ENCODE results near the gene MAPKAP1. TPM values are rescaled to one million over a fixed set of nuclear protein-coding genes. Genes with fewer than 3 reads are reported as not detected.

Gene MAPKAP1
- total and polyA plus RNA-seq, 2 experiments from 2014 or later = 68.4 to 98.5 TPM

DNA sequence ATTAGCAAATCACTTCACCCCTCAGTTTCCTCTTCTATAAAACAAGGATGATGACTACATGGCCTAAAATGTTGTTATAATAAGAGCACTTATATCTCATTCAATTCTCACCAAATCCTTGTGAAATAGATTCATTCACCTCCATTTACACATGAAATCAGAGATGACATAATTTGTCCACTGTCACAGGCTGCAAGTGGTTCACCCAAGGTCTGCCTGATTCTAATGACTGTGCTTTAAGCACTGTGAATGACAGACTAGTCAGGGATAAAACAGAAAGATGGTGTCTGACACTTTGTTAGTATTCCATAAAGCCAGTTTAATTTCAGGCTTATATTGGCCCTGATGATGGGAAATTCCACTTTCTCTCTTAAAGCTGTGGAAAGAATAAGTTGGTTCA is 209.5 kb downstream of the MAPKAP1 start:
- TF ChIP-seq, protein P1, sequence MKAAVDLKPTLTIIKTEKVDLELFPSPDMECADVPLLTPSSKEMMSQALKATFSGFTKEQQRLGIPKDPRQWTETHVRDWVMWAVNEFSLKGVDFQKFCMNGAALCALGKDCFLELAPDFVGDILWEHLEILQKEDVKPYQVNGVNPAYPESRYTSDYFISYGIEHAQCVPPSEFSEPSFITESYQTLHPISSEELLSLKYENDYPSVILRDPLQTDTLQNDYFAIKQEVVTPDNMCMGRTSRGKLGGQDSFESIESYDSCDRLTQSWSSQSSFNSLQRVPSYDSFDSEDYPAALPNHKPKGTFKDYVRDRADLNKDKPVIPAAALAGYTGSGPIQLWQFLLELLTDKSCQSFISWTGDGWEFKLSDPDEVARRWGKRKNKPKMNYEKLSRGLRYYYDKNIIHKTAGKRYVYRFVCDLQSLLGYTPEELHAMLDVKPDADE (IDR thresholded peaks at IDR 0.05) = no peak
- TF ChIP-seq STAT1 (IDR thresholded peaks at IDR 0.05; ENCODE audit: unreplicated experiment) (no peak), EZH2phosphoT487 (IDR thresholded peaks at IDR 0.05; ENCODE audit: unreplicated experiment) (no peak), ZNF114 (CRISPR knock-in tag; IDR thresholded peaks at IDR 0.05) (no peak), NANOG (IDR thresholded peaks at IDR 0.05; ENCODE audit: borderline replicate concordance) (no peak), JUNB (IDR thresholded peaks at IDR 0.05; ENCODE audit: unreplicated experiment) (no peak), CREB1 (CRISPR knock-in tag; IDR thresholded peaks at IDR 0.05; ENCODE audit: low read depth) (no peak), EZH2 (IDR thresholded peaks at IDR 0.05; ENCODE audit: low read depth, unreplicated experiment) (no peak), ZNF331 (CRISPR knock-in tag; IDR thresholded peaks at IDR 0.05; ENCODE audit: low read depth) (no peak), POLR2AphosphoS5 (IDR thresholded peaks at IDR 0.05; ENCODE audit: low read depth) (no peak)
- TF ChIP-seq, protein P2, sequence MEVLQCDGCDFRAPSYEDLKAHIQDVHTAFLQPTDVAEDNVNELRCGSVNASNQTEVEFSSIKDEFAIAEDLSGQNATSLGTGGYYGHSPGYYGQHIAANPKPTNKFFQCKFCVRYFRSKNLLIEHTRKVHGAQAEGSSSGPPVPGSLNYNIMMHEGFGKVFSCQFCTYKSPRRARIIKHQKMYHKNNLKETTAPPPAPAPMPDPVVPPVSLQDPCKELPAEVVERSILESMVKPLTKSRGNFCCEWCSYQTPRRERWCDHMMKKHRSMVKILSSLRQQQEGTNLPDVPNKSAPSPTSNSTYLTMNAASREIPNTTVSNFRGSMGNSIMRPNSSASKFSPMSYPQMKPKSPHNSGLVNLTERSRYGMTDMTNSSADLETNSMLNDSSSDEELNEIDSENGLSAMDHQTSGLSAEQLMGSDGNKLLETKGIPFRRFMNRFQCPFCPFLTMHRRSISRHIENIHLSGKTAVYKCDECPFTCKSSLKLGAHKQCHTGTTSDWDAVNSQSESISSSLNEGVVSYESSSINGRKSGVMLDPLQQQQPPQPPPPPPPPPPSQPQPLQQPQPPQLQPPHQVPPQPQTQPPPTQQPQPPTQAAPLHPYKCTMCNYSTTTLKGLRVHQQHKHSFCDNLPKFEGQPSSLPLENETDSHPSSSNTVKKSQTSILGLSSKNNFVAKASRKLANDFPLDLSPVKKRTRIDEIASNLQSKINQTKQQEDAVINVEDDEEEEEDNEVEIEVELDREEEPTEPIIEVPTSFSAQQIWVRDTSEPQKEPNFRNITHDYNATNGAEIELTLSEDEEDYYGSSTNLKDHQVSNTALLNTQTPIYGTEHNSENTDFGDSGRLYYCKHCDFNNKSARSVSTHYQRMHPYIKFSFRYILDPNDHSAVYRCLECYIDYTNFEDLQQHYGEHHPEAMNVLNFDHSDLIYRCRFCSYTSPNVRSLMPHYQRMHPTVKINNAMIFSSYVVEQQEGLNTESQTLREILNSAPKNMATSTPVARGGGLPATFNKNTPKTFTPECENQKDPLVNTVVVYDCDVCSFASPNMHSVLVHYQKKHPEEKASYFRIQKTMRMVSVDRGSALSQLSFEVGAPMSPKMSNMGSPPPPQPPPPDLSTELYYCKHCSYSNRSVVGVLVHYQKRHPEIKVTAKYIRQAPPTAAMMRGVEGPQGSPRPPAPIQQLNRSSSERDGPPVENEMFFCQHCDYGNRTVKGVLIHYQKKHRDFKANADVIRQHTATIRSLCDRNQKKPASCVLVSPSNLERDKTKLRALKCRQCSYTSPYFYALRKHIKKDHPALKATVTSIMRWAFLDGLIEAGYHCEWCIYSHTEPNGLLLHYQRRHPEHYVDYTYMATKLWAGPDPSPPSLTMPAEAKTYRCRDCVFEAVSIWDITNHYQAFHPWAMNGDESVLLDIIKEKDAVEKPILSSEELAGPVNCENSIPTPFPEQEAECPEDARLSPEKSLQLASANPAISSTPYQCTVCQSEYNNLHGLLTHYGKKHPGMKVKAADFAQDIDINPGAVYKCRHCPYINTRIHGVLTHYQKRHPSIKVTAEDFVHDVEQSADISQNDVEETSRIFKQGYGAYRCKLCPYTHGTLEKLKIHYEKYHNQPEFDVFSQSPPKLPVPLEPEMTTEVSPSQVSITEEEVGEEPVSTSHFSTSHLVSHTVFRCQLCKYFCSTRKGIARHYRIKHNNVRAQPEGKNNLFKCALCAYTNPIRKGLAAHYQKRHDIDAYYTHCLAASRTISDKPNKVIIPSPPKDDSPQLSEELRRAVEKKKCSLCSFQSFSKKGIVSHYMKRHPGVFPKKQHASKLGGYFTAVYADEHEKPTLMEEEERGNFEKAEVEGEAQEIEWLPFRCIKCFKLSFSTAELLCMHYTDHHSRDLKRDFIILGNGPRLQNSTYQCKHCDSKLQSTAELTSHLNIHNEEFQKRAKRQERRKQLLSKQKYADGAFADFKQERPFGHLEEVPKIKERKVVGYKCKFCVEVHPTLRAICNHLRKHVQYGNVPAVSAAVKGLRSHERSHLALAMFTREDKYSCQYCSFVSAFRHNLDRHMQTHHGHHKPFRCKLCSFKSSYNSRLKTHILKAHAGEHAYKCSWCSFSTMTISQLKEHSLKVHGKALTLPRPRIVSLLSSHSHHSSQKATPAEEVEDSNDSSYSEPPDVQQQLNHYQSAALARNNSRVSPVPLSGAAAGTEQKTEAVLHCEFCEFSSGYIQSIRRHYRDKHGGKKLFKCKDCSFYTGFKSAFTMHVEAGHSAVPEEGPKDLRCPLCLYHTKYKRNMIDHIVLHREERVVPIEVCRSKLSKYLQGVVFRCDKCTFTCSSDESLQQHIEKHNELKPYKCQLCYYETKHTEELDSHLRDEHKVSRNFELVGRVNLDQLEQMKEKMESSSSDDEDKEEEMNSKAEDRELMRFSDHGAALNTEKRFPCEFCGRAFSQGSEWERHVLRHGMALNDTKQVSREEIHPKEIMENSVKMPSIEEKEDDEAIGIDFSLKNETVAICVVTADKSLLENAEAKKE (CRISPR knock-in tag; IDR thresholded peaks at IDR 0.05) = no peak
- TF ChIP-seq, protein P3, sequence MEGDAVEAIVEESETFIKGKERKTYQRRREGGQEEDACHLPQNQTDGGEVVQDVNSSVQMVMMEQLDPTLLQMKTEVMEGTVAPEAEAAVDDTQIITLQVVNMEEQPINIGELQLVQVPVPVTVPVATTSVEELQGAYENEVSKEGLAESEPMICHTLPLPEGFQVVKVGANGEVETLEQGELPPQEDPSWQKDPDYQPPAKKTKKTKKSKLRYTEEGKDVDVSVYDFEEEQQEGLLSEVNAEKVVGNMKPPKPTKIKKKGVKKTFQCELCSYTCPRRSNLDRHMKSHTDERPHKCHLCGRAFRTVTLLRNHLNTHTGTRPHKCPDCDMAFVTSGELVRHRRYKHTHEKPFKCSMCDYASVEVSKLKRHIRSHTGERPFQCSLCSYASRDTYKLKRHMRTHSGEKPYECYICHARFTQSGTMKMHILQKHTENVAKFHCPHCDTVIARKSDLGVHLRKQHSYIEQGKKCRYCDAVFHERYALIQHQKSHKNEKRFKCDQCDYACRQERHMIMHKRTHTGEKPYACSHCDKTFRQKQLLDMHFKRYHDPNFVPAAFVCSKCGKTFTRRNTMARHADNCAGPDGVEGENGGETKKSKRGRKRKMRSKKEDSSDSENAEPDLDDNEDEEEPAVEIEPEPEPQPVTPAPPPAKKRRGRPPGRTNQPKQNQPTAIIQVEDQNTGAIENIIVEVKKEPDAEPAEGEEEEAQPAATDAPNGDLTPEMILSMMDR (conservative IDR thresholded peaks at IDR 0.05; ENCODE audit: low read depth in 2 of 2) = no peak
- TF ChIP-seq, protein P4, sequence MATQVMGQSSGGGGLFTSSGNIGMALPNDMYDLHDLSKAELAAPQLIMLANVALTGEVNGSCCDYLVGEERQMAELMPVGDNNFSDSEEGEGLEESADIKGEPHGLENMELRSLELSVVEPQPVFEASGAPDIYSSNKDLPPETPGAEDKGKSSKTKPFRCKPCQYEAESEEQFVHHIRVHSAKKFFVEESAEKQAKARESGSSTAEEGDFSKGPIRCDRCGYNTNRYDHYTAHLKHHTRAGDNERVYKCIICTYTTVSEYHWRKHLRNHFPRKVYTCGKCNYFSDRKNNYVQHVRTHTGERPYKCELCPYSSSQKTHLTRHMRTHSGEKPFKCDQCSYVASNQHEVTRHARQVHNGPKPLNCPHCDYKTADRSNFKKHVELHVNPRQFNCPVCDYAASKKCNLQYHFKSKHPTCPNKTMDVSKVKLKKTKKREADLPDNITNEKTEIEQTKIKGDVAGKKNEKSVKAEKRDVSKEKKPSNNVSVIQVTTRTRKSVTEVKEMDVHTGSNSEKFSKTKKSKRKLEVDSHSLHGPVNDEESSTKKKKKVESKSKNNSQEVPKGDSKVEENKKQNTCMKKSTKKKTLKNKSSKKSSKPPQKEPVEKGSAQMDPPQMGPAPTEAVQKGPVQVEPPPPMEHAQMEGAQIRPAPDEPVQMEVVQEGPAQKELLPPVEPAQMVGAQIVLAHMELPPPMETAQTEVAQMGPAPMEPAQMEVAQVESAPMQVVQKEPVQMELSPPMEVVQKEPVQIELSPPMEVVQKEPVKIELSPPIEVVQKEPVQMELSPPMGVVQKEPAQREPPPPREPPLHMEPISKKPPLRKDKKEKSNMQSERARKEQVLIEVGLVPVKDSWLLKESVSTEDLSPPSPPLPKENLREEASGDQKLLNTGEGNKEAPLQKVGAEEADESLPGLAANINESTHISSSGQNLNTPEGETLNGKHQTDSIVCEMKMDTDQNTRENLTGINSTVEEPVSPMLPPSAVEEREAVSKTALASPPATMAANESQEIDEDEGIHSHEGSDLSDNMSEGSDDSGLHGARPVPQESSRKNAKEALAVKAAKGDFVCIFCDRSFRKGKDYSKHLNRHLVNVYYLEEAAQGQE (IDR thresholded peaks at IDR 0.05; ENCODE audit: unreplicated experiment) = no peak
- Histone ChIP-seq H3K27me3 (ENCODE audit: insufficient read depth) (no peaks in the 10 kb centered on the region), H3K4me3 (no peak overlapping the region), H3F3A (replicated peaks; ENCODE audit: low read depth) (0 out of 2 replicates have a peak, but pooled peaks cover 2% of the 10 kb centered on the region), H3K4me2 (peak overlapping the region; percentile 73), H3K27ac (ENCODE audit: low read depth) (no peak overlapping the region), H3K79me2 (replicated peaks; ENCODE audit: insufficient read depth) (no peaks in the 10 kb centered on the region), H3K36me3 (ENCODE audit: insufficient read depth) (no peaks in the 10 kb centered on the region), H2AFZ (no peak overlapping the region), H3K9me2 (ENCODE audit: insufficient read depth) (no peaks in the 10 kb centered on the region), H4K20me1 (replicated peaks; ENCODE audit: insufficient read depth) (no peaks in the 10 kb centered on the region; the same call in 1 of the 2 replicates), H3K4me1 (ENCODE audit: insufficient read depth) (peaks cover 40% of the 10 kb centered on the region)
- Mint-ChIP-seq H3K27me3 (ENCODE audit: insufficient read depth, low read depth, poor library complexity) (peaks cover 6% of the 10 kb centered on the region), H3K4me3 (no peak overlapping the region), H3K4me1 (peaks cover 42% of the 10 kb centered on the region), H3K9me3 (no peaks in the 10 kb centered on the region), H3K36me3 (ENCODE audit: low read depth) (no peaks in the 10 kb centered on the region; the same call in 2 of the 3 replicates), H3K27ac (no peak overlapping the region)
- ATAC-seq (no peak), DNase-seq (ENCODE audit: low spot score) (no peak)

All from GM23338 (cell line).